ENCODE results near the gene MRPL17.
"Not testable (repeated sequence)": the region's sequence is repeated elsewhere in the genome, so short reads cannot be mapped to it uniquely, and the experiment has no call there.

Gene MRPL17

DNA sequence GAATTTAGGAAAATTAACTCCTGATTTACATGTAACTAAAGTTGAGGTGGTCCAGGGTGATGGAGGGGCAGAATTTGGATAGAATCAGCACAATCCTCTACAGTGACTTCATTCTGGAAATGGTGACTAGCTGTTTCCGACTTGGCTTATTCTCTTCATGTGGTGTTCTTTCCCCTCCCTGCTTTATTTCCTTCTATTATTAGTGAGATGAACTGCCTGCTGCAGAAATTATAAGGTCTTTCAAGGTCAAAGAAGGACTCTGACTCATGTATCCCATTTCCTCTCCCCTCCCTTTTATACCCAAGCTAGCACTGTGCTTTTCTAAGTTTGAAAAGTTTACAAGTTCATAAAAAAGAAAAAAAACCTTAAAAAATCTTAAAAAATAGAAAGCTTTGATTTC lies 12.2 kb upstream of the MRPL17 start:
- Histone ChIP-seq H3K27ac (no peak overlapping the region), H3K36me3 (no peaks in the 10 kb centered on the region), H3K9me3 (no peaks in the 10 kb centered on the region), H3K27me3 (peaks cover 6% of the 10 kb centered on the region), H3K4me3 (ENCODE audit: low read depth in 1 of 2, low read length in 1 of 2) (no peak overlapping the region), H3K4me1 (ENCODE audit: control insufficient read depth in 1 of 2, insufficient read depth in 1 of 2, low read depth in 1 of 2, low read length in 1 of 2) (no peaks in the 10 kb centered on the region)
- TF ChIP-seq, protein P1, sequence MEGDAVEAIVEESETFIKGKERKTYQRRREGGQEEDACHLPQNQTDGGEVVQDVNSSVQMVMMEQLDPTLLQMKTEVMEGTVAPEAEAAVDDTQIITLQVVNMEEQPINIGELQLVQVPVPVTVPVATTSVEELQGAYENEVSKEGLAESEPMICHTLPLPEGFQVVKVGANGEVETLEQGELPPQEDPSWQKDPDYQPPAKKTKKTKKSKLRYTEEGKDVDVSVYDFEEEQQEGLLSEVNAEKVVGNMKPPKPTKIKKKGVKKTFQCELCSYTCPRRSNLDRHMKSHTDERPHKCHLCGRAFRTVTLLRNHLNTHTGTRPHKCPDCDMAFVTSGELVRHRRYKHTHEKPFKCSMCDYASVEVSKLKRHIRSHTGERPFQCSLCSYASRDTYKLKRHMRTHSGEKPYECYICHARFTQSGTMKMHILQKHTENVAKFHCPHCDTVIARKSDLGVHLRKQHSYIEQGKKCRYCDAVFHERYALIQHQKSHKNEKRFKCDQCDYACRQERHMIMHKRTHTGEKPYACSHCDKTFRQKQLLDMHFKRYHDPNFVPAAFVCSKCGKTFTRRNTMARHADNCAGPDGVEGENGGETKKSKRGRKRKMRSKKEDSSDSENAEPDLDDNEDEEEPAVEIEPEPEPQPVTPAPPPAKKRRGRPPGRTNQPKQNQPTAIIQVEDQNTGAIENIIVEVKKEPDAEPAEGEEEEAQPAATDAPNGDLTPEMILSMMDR (IDR thresholded peaks at IDR 0.05): no peak

DNA sequence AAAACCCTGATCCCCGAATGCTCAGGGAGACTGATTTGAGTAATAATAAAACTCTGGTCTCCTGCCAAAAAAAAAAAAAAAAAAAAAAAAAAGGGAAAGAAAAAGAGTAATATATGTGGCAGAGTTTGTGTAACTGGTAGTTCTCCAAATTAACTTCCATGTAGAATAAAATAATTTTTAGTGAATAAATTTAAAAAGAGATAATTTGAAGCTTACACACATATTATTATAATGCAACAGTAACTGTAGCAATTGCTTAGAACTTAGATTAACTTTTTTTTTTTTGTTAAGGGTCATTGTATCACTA lies 11.0 kb upstream of the MRPL17 start:
- no peaks in the 10 kb centered on the region for H3K4me1 ChIP-seq (ENCODE audit: control insufficient read depth in 1 of 2, insufficient read depth in 1 of 2, low read depth in 1 of 2, low read length in 1 of 2)
- no peak overlapping the region for H3K4me3 ChIP-seq (ENCODE audit: low read depth in 1 of 2, low read length in 1 of 2)
- TF ChIP-seq, protein P1 (IDR thresholded peaks at IDR 0.05): no peak
- no peaks in the 10 kb centered on the region for H3K9me3 ChIP-seq
- H3K27me3 ChIP-seq: peaks cover 6% of the 10 kb centered on the region
- no peak overlapping the region for H3K27ac ChIP-seq
- no peaks in the 10 kb centered on the region for H3K36me3 ChIP-seq

DNA sequence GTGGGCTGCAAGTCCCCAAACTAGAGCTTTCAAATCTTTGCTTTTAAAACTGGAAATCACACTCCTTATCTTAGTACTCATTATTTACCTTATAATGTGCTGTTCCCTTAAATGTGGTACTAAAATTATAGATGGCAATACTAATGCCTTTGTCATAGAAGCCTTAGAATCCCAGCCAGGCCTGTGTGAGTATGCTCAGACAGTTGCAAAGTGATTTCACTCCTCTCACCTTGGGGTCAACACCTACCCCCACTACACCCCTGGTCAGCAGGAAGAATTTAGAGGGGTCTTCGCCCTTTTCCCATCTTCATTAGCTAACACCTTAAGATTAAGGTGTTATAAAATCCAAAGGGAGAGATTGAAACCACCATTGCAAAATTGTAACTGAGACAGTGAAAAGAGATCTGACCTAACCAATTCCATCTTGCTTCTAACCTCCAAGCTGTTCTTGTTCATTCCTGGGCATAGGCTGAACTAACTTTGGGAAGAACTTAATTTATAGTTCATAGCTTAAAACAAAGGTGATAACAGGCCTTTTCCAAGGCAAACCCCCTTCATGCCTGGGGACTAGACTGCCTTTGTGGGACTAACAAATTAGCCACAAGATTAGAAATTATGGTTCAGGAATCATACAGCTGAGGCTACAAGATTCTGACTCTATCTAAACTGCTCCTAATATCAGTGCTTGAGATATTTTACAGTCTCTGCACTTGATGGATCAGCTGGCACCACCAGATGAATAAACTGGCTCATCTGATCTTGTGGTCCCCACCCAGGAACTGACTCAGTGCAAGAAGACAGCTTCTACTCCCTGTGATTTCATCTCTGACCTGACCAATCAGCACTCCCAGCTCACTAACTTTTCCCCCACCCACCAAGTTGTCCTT lies 10.4 kb upstream of the MRPL17 start:
- Histone ChIP-seq H3K4me1 (ENCODE audit: control insufficient read depth in 1 of 2, insufficient read depth in 1 of 2, low read depth in 1 of 2, low read length in 1 of 2) (no peaks in the 10 kb centered on the region), H3K36me3 (no peaks in the 10 kb centered on the region), H3K4me3 (ENCODE audit: low read depth in 1 of 2, low read length in 1 of 2) (no peak overlapping the region), H3K27ac (no peak overlapping the region), H3K27me3 (peaks cover 6% of the 10 kb centered on the region), H3K9me3 (no peaks in the 10 kb centered on the region)
- TF ChIP-seq, protein P1 (IDR thresholded peaks at IDR 0.05): no peak

DNA sequence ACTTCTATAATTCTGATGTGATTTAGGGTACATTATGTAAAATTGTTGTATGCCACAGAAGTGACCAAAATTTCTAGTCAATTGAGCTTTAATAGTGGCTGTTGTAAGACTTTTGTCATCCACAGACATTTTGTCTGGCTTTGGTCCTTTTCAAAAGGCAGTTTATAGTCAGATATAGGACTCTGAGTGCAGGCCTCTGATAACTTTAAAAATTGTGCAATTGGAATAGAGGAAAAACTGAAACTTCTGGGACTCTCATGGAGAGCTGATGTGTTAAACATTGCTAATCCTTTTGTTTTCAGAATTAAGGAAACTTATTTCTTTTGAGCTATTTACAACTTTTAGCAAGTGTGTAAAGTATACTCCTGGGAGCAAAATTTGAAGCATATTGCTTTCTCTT lies 9.0 kb upstream of the MRPL17 start:
- Histone ChIP-seq H3K9me3 (no peaks in the 10 kb centered on the region), H3K27ac (no peak overlapping the region), H3K36me3 (no peaks in the 10 kb centered on the region), H3K4me3 (ENCODE audit: low read depth in 1 of 2, low read length in 1 of 2) (no peak overlapping the region), H3K27me3 (peaks cover 6% of the 10 kb centered on the region), H3K4me1 (ENCODE audit: control insufficient read depth in 1 of 2, insufficient read depth in 1 of 2, low read depth in 1 of 2, low read length in 1 of 2) (no peaks in the 10 kb centered on the region)
- TF ChIP-seq, protein P1 (IDR thresholded peaks at IDR 0.05): no peak

DNA sequence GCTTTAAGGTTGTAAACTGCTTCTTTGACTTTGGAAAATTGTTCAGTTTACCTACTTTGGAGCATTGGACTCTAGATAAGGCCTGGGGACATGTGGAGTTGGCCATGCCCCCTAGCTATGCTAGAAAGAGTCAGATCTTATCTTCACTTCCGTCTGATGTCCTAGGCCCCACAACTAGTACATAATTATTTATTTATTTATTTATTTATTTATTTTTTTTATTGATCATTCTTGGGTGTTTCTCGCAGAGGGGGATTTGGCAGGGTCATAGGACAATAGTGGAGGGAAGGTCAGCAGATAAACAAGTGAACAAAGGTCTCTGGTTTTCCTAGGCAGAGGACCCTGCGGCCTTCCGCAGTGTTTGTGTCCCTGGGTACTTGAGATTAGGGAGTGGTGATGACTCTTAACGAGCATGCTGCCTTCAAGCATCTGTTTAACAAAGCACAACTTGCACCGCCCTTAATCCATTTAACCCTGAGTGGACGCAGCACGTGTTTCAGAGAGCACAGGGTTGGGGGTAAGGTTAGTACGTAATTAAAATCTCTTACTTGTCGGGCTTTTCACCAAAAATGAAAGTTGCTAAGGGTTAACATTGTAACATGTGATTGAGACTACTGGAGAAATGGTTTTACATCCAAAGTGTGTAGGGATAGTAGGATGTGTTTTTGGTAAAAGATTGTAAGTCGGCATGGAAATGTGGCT lies 7.4 kb upstream of the MRPL17 start:
- not testable (repeated sequence) for H3K27me3 ChIP-seq; H3K9me3 ChIP-seq; H3K27ac ChIP-seq; H3K36me3 ChIP-seq; H3K4me3 ChIP-seq (ENCODE audit: low read depth in 1 of 2, low read length in 1 of 2); H3K4me1 ChIP-seq (ENCODE audit: control insufficient read depth in 1 of 2, insufficient read depth in 1 of 2, low read depth in 1 of 2, low read length in 1 of 2)

DNA sequence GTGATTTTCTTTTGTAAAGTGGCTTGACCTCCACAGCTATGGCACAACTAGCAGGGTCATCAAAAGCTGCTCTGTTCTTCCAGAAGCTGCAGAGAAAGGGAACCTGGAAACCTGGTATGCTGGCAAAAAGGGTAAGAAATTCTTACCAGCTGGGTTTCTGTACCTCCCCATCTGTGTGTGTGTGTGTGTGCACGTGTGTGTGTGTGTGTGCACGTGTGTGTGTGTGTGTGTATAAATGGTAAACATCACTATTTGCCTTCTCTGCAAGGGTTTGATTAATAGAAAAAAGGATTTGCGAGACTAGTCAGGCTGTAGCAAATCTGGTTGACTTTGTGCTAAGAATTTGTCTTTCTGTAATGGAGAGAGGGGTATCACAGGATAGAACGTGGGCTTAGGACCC lies 4.7 kb upstream of the MRPL17 start:
- no peaks in the 10 kb centered on the region for H3K36me3 ChIP-seq
- peaks cover 6 to 7% of the 10 kb centered on the region in 2 experiments for H3K4me1 ChIP-seq (ENCODE audit: control insufficient read depth in 1 of 2, insufficient read depth in 1 of 2, low read depth in 1 of 2, low read length in 1 of 2)
- H3K27ac ChIP-seq: no peak overlapping the region
- H3K9me3 ChIP-seq: no peaks in the 10 kb centered on the region
- TF ChIP-seq, protein P1 (IDR thresholded peaks at IDR 0.05): no peak
- no peaks in the 10 kb centered on the region for H3K27me3 ChIP-seq
- no peak overlapping the region for H3K4me3 ChIP-seq (ENCODE audit: low read depth in 1 of 2, low read length in 1 of 2)

Data from neutrophil (primary cell).